ENCODE data around the gene TMPRSS7. TPM values are rescaled to one million over a fixed set of nuclear protein-coding genes. Genes with fewer than 3 reads are reported as not detected.

TMPRSS7 gene
- total RNA-seq, 1 experiment from 2014 or later: not detected

GRCh38 chr3:112005091-112005672 lies 29.4 kb upstream of the TMPRSS7 start:
- TF ChIP-seq REST (IDR thresholded peaks at IDR 0.05; ENCODE audit: insufficient read depth in 1 of 2, low read depth in 2 of 2, low read length in 1 of 2): no peak
- intact Hi-C loops (cut with micrococcal nuclease; ENCODE audit: unreplicated experiment) (no loop called here), in situ Hi-C loops (cut with HindIII; ENCODE audit: low pct_unique_long_range_greater_than_20kb, low sequenced_read_pairs) (no loop called here)
- POLR2A ChIA-PET: no interaction called here
- Histone ChIP-seq H3K9me3 (ENCODE audit: control insufficient read depth, insufficient read depth, low read depth, low read length) (no peaks in the 10 kb centered on the region), H3K36me3 (ENCODE audit: control insufficient read depth, insufficient read depth, low read length) (no peaks in the 10 kb centered on the region), H3K4me3 (ENCODE audit: low read depth in 2 of 2, low read length in 2 of 2) (no peak overlapping the region), H3K27ac (ENCODE audit: low read length) (no peak overlapping the region), H3K4me1 (ENCODE audit: control insufficient read depth, insufficient read depth, low read length) (no peaks in the 10 kb centered on the region), H3K27me3 (ENCODE audit: control insufficient read depth, insufficient read depth, low read length) (no peaks in the 10 kb centered on the region)
- no peak for ATAC-seq
- BruUV-seq (replicated peaks): no TSS peak
- CTCF ChIA-PET: interaction anchor here (0.7 kb wide), 1 partner anchor 75 kb away, joined by 11 read pairs; no protein-coding TSS in a partner anchor
- DNase-seq (ENCODE audit: low read depth, low spot score): no peak

DNA sequence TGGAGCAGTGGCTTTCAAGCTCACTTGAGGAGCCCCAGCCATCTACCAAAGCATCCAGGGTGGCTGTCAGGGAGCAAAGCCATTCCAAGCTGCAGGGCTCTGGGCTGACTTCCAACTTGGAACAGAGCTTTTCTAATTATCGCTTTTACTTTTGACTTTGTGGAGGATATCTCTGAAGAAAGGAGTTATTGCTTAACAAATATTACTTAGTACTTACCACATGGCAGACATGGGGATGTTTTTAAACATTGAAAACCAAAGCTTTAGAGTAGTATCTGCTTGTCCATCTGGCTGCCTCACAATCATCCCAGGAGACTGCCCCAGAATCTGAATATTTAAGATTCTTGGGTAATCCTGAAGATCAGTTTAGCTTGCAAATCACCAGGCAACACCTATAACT lies 26.9 kb upstream of the TMPRSS7 start:
- TF ChIP-seq SIN3A (IDR thresholded peaks at IDR 0.05; ENCODE audit: borderline replicate concordance, insufficient read depth, low read depth, low read length) (no peak), POLR2AphosphoS5 (IDR thresholded peaks at IDR 0.05; ENCODE audit: low read depth, low read length) (no peak), REST (IDR thresholded peaks at IDR 0.05; ENCODE audit: insufficient read depth in 1 of 2, low read depth in 2 of 2, low read length in 1 of 2) (no peak), TCF7L2 (IDR thresholded peaks at IDR 0.05; ENCODE audit: low read depth, low read length) (no peak)
- TF ChIP-seq, protein P1, sequence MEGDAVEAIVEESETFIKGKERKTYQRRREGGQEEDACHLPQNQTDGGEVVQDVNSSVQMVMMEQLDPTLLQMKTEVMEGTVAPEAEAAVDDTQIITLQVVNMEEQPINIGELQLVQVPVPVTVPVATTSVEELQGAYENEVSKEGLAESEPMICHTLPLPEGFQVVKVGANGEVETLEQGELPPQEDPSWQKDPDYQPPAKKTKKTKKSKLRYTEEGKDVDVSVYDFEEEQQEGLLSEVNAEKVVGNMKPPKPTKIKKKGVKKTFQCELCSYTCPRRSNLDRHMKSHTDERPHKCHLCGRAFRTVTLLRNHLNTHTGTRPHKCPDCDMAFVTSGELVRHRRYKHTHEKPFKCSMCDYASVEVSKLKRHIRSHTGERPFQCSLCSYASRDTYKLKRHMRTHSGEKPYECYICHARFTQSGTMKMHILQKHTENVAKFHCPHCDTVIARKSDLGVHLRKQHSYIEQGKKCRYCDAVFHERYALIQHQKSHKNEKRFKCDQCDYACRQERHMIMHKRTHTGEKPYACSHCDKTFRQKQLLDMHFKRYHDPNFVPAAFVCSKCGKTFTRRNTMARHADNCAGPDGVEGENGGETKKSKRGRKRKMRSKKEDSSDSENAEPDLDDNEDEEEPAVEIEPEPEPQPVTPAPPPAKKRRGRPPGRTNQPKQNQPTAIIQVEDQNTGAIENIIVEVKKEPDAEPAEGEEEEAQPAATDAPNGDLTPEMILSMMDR (IDR thresholded peaks at IDR 0.05): no peak
- Histone ChIP-seq H3K27me3 (ENCODE audit: control insufficient read depth, insufficient read depth, low read length) (no peaks in the 10 kb centered on the region), H3K4me1 (ENCODE audit: control insufficient read depth, insufficient read depth, low read length) (no peaks in the 10 kb centered on the region), H3K9me3 (ENCODE audit: control insufficient read depth, insufficient read depth, low read depth, low read length) (no peaks in the 10 kb centered on the region), H3K36me3 (ENCODE audit: control insufficient read depth, insufficient read depth, low read length) (no peaks in the 10 kb centered on the region), H3K27ac (ENCODE audit: low read length) (no peak overlapping the region), H3K4me3 (ENCODE audit: low read depth in 2 of 2, low read length in 2 of 2) (no peak overlapping the region)
- no peak for DNase-seq (ENCODE audit: low read depth, low spot score)
- ChIA-PET CTCF (no interaction called here), POLR2A (no interaction called here)
- in situ Hi-C loops (cut with HindIII; ENCODE audit: low pct_unique_long_range_greater_than_20kb, low sequenced_read_pairs) (no loop called here), intact Hi-C loops (cut with micrococcal nuclease; ENCODE audit: unreplicated experiment) (no loop called here)
- ATAC-seq: no peak
- no TSS peak for BruUV-seq (replicated peaks)
